Urothelium cell line (cell line): ENCODE measurements around the gene SLFNL1.

ENCODE experiments used
- DNase-seq: peaks from one replicate; pipeline ENCODE4 v3.0.0; 2011; ENCODE audit warnings: low spot score, mixed read lengths
- FAIRE-seq: peaks from 2 replicates; lab custom pipeline; 2011; peaks lifted over from hg19 to GRCh38; lab: Jason Lieb, UNC

SLFNL1 gene

GRCh38 chr1:41022424-41022823, 899 bp upstream of the SLFNL1 start:
- FAIRE-seq (no peak), DNase-seq (no peak)

- DNase-seq: no peak
- FAIRE-seq: no peak
Observed at GRCh38 chr1:41020654-41021053, 871 bp downstream of the SLFNL1 start.

- DNase-seq: no peak
- FAIRE-seq: no peak
Observed at GRCh38 chr1:41020109-41020576, 1.4 kb downstream of the SLFNL1 start.

GRCh38 chr1:41019353-41019745, 2.2 kb downstream of the SLFNL1 start:
- peak; percentile 9 for FAIRE-seq
- no peak for DNase-seq

GRCh38 chr1:41018018-41018410, 3.5 kb downstream of the SLFNL1 start:
- FAIRE-seq (no peak), DNase-seq (no peak)

GRCh38 chr1:41017141-41018017, 4.1 kb downstream of the SLFNL1 start:
- DNase-seq (no peak), FAIRE-seq (peak; percentile 65)

GRCh38 chr1:41015897-41016470, 5.5 kb downstream of the SLFNL1 start:
- FAIRE-seq: no peak

GRCh38 chr1:41015281-41015896, 6.1 kb downstream of the SLFNL1 start:
- DNase-seq: no peak

More at GRCh38 chr1:41015897-41016470, 5.5 kb downstream of the SLFNL1 start:
- no peak for DNase-seq

GRCh38 chr1:41014871-41015270, 6.7 kb downstream of the SLFNL1 start:
- FAIRE-seq: no peak
- DNase-seq: no peak

More at GRCh38 chr1:41015281-41015896, 6.1 kb downstream of the SLFNL1 start:
- FAIRE-seq: no peak

GRCh38 chr1:41013796-41014195, 7.7 kb downstream of the SLFNL1 start:
- DNase-seq (no peak), FAIRE-seq (no peak)

- DNase-seq (no peak), FAIRE-seq (no peak)
Observed at GRCh38 chr1:41013024-41013423, 8.5 kb downstream of the SLFNL1 start.

- FAIRE-seq (no peak), DNase-seq (no peak)
Observed at GRCh38 chr1:41010345-41010744, 11.2 kb downstream of the SLFNL1 start.

- FAIRE-seq (peak; percentile 20), DNase-seq (no peak)
Observed at GRCh38 chr1:41009466-41009865, 12.1 kb downstream of the SLFNL1 start.

GRCh38 chr1:41006942-41007865, 14.3 kb downstream of the SLFNL1 start:
- DNase-seq: no peak
- no peak for FAIRE-seq

GRCh38 chr1:41005876-41006275, 15.6 kb downstream of the SLFNL1 start:
- no peak for FAIRE-seq
- DNase-seq: no peak

GRCh38 chr1:41003640-41004220, 17.8 kb downstream of the SLFNL1 start:
- FAIRE-seq: peak; percentile 98
- DNase-seq: peak; percentile 98

GRCh38 chr1:41003127-41003639, 18.3 kb downstream of the SLFNL1 start:
- FAIRE-seq: no peak
- DNase-seq: no peak

GRCh38 chr1:40998668-40999067, 22.9 kb downstream of the SLFNL1 start:
- FAIRE-seq: no peak
- DNase-seq: no peak

- no peak for DNase-seq
- no peak for FAIRE-seq
Observed at GRCh38 chr1:40997096-40997495, 24.4 kb downstream of the SLFNL1 start.

- DNase-seq: no peak
- no peak for FAIRE-seq
Observed at GRCh38 chr1:40989066-40989465, 32.5 kb downstream of the SLFNL1 start.
